Measurements from ENCODE around the gene SMAD2.

The SMAD2 gene

GRCh38 chr18:47888156-47888555, 42.3 kb downstream of the SMAD2 start:
- TF ChIP-seq, protein P1, sequence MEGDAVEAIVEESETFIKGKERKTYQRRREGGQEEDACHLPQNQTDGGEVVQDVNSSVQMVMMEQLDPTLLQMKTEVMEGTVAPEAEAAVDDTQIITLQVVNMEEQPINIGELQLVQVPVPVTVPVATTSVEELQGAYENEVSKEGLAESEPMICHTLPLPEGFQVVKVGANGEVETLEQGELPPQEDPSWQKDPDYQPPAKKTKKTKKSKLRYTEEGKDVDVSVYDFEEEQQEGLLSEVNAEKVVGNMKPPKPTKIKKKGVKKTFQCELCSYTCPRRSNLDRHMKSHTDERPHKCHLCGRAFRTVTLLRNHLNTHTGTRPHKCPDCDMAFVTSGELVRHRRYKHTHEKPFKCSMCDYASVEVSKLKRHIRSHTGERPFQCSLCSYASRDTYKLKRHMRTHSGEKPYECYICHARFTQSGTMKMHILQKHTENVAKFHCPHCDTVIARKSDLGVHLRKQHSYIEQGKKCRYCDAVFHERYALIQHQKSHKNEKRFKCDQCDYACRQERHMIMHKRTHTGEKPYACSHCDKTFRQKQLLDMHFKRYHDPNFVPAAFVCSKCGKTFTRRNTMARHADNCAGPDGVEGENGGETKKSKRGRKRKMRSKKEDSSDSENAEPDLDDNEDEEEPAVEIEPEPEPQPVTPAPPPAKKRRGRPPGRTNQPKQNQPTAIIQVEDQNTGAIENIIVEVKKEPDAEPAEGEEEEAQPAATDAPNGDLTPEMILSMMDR (IDR thresholded peaks at IDR 0.05) = no peak

DNA sequence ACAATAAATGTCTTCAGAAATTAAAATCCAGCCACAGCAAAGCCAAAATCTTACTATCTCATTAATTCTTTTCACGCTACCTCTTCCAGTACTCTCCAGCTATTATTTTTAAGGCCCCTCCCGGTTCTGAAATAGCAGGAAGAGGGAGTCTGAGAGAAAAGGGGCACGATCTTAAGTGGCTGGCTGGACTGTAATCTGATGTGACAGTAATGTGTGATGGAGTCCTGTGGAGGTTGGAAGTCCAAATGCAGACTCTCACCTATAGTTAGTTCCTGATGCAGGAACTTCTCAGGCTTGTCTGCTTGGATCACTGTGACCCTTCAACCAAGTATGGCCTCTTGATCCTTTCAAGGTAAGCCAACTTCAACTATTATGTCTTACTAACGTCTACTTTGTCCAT, 43.2 kb downstream of the SMAD2 start:
- TF ChIP-seq, protein P1 (IDR thresholded peaks at IDR 0.05) = no peak

- TF ChIP-seq, protein P1 (IDR thresholded peaks at IDR 0.05) = no peak
Observed at GRCh38 chr18:47883771-47884413, 46.6 kb downstream of the SMAD2 start.

GRCh38 chr18:47882641-47883040, 47.8 kb downstream of the SMAD2 start:
- TF ChIP-seq, protein P1 (IDR thresholded peaks at IDR 0.05) = no peak

- TF ChIP-seq, protein P1 (IDR thresholded peaks at IDR 0.05) = no peak
Observed at GRCh38 chr18:47881752-47882455, 48.6 kb downstream of the SMAD2 start.

DNA sequence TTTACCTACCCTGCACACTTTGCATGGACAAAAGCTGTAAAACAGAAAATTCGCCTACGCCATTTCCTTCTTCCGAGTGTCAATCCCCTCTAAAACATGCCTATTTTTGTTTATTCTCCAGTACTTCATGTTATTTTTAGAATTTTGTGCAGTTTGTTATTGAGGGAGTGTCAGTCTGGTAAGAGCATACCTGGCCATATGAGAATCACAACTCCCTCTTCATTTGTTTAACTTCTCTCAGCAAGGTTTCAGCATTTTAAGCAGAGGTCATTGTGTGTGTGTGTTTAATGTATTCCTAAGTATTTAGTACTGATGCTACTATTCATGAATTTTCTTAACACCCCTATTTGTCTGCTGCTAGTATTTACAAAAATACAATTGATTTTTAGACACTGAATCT, 49.4 kb downstream of the SMAD2 start:
- TF ChIP-seq, protein P1 (IDR thresholded peaks at IDR 0.05) = no peak

DNA sequence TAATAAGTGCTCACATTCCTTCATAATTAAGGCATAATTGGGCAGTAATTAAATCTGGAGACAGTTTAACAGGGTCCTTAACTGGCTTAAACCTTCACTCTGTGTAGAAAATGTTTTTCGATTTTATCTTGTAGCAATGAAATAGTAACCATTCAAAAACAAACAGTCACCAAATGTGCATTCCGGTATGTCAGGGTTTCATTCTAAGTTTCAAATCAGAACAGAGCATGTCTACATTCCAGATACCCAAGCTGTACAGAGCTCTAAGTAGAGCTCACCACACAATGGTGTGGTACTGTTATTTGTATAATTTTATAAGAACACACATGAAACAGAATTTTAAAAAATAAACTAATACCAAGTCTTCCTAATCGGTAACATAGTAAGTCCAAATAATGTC, 52.6 kb downstream of the SMAD2 start:
- TF ChIP-seq, protein P1 (IDR thresholded peaks at IDR 0.05) = no peak

Data from LNCAP (cell line).